Measurements from ENCODE around the gene HOXA7.

Gene HOXA7

GRCh38 chr7:27106901-27107240, 49.6 kb downstream of the HOXA7 start:
- DNase-seq (ENCODE audit: low read depth) = no peak

DNA sequence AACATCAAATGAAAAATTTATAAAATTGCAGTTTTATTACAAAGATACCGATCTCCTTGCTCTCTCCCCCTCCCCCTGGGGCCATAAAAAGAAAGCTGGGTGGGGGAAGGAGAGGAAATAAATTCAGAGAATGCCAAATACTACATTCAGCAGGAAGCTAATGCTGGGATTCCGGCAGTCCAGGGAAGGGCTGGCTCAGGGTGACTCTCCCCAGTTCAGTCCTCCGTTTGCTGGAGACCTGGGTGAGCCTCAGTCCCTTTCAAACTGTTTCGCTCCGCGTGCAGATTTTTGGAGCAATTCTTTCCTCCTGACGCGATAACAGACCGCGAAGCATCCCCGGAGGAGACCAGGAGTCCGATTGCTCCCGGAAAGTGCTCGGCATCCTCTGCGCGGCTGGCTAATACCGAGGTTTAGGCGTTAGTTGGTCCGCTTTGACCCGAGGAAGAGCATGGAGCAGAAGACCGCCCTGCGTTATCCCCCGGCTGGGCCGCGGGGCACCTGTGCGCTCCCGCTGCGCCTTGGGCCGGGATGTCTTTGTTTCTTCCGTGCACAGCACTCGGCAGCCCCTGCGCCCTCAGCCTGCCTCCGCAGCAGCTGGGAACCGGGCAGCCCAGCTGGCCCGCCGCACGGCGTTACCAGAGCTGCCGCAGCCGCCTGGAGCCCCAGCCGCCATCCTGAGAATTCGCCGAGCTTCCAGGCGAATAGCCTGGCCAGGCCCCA, 50.1 kb downstream of the HOXA7 start:
- no peak for DNase-seq (ENCODE audit: low read depth)

DNA sequence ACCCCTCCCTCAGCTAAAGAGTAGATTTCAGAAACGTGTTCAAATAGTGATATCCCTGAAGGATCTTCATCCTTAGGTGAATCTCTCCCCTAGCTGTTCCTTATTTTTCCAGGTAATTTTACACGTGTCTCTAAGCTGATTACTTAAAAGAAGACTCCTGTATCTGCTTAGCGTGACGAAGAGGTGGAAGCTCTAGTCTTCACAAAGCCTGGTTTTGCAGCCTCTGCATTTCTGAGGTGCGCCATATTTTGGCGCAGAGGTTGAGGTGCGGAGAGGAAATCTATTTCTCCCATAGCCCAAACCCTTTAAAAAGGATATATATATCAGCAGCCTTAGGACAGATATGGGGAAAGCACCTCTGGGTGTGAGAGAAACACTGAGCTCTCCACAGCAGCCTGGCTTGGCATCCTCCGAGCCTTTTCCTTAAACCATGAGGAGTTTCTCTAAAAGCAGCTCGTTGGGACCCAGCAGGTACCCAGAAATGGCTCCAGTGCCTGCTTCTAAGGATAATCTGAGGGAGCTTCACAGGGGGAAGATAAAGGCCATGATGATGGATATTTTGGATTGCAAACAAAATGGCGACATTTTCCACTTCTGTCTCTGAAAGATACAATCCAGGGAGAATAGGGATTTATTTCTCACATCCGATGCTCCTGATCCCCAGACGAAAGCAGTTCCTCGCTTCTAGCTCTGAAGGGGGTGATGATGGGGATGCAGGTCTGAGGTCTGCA, 51.0 kb downstream of the HOXA7 start:
- DNase-seq (ENCODE audit: low read depth) = no peak

GRCh38 chr7:27104341-27105058, 52.0 kb downstream of the HOXA7 start:
- DNase-seq (ENCODE audit: low read depth) = no peak

Data from activated T-helper 1 cell treated with Interleukin-2 at 50 U/mL for 16 hours (primary cell).